22Rv1 (cell line): ENCODE results near the gene COL4A2.

Source experiments
- CTCF ChIP-seq: fragments of 450-650 bp; IDR thresholded peaks from 2 replicates; pipeline ENCODE4 v1.5.1; 2017; ENCODE audit warnings: mild to moderate bottlenecking
- ZFX ChIP-seq: fragments of 450-650 bp; IDR thresholded peaks from 2 replicates; pipeline ENCODE4 v1.6.1; 2017; ENCODE audit warnings: antibody characterized with exemption, borderline replicate concordance

- TF ChIP-seq CTCF = no peak
- no peak for TF ChIP-seq ZFX
These were observed 172.6 kb downstream of the COL4A2 start for GRCh38 chr13:110479648-110480047.
